Subcutaneous adipose tissue (tissue), 4 donors: ENCODE results near the gene ACKR3. TPM values are rescaled to one million over a fixed set of nuclear protein-coding genes. Genes with fewer than 3 reads are reported as not detected.

Experiments used
- CTCF ChIP-seq: fragments of 450-650 bp; IDR thresholded peaks from one replicate; pipeline ENCODE4 v1.5.1; 2016; ENCODE audit warnings: low read depth, mild to moderate bottlenecking, control low read depth, antibody characterized with exemption, moderate library complexity
- total RNA-seq, 4 donors: library from RNA; depleted of rRNA; stranded (reverse); fragments of >200 nt; gene quantifications; one replicate each; pipeline ENCODE4 v1.1.0, GENCODE V29; 2016

ACKR3 gene
- total RNA-seq, 4 donors from 2014 or later: 26.3 to 84.9 (median 38.6) TPM

- no peak for TF ChIP-seq CTCF
Measured at GRCh38 chr2:236627841-236628240, 58.2 kb downstream of the ACKR3 start.

- TF ChIP-seq CTCF: no peak
Measured at GRCh38 chr2:236628256-236628901, 58.8 kb downstream of the ACKR3 start.

- TF ChIP-seq CTCF: no peak
Measured at GRCh38 chr2:236628981-236629605, 59.5 kb downstream of the ACKR3 start.

GRCh38 chr2:236629961-236630872, 60.6 kb downstream of the ACKR3 start:
- TF ChIP-seq CTCF: no peak

- no peak for TF ChIP-seq CTCF
Measured at GRCh38 chr2:236631281-236631855, 61.7 kb downstream of the ACKR3 start.

- TF ChIP-seq CTCF: no peak
Measured at GRCh38 chr2:236631856-236632291, 62.2 kb downstream of the ACKR3 start.
